Caco-2 (cell line): Measurements from ENCODE around the gene WFDC2. TPM values are rescaled to one million over a fixed set of nuclear protein-coding genes. Genes with fewer than 3 reads are reported as not detected.

Experiments
- BruUV-seq: library from RNA; stranded (reverse); fragments of 400-500 nt; replicated peaks from 2 replicates; lab custom pipeline; 2021; lab: Mats Ljungman, UMichigan
- CTCF ChIA-PET: fragments of 300-600 bp; sonication (Branson Sonifier 250); formaldehyde crosslinking; loops from one replicate; lab custom pipeline; 2022; ENCODE audit warnings: antibody characterized with exemption; lab: Charles Lee
- POLR2A ChIA-PET: fragments of 300-600 bp; sonication (Branson Sonifier 250); formaldehyde crosslinking; loops from one replicate; lab custom pipeline; 2022; ENCODE audit warnings: antibody characterized with exemption; lab: Charles Lee
- DNase-seq, 2 experiments: peaks; one replicate each; pipeline versions ENCODE4 v3.0.0 to v3.0.0-alpha.2; 2020 to 2022
- H3K27me3 ChIP-seq: replicated peaks from 2 replicates; pipeline ENCODE4 v1.6.0; 2011; ENCODE audit warnings: low read length; ENCODE audit not compliant: control insufficient read depth, insufficient read depth
- H3K36me3 ChIP-seq: 2 replicates; pipeline ENCODE4 v1.5.1; 2011; ENCODE audit warnings: low read length; ENCODE audit not compliant: control insufficient read depth, insufficient read depth
- H3K4me1 ChIP-seq: fragments of 250-450 bp; sonication (Bioruptor Pico); 2 replicates; pipeline ENCODE4 v1.5.1; 2020; ENCODE audit warnings: mild to moderate bottlenecking
- H3K4me3 ChIP-seq: 2 replicates; pipeline ENCODE4 v1.5.1; 2011; ENCODE audit warnings: low read depth, mild to moderate bottlenecking, control low read depth, low read length
- H3K9me3 ChIP-seq: fragments of 250-450 bp; sonication (Bioruptor Pico); 2 replicates; pipeline ENCODE4 v1.5.1; 2020; ENCODE audit warnings: mild to moderate bottlenecking, moderate library complexity
- H3K27ac Mint-ChIP-seq: one replicate; pipeline ENCODE4 v1.8.0; 2022; ENCODE audit warnings: mixed read lengths; ENCODE audit not compliant: unreplicated experiment
- H3K27me3 Mint-ChIP-seq: one replicate; pipeline ENCODE4 v1.8.0; 2022; ENCODE audit warnings: mixed read lengths; ENCODE audit not compliant: insufficient read depth, unreplicated experiment
- H3K36me3 Mint-ChIP-seq: one replicate; pipeline ENCODE4 v1.8.0; 2022; ENCODE audit warnings: mild to moderate bottlenecking, mixed read lengths; ENCODE audit not compliant: insufficient read depth, unreplicated experiment
- H3K4me1 Mint-ChIP-seq: one replicate; pipeline ENCODE4 v1.8.0; 2022; ENCODE audit warnings: low read depth, mixed read lengths; ENCODE audit not compliant: unreplicated experiment
- H3K4me3 Mint-ChIP-seq: one replicate; pipeline ENCODE4 v1.8.0; 2022; ENCODE audit warnings: mild to moderate bottlenecking, moderate library complexity, mixed read lengths; ENCODE audit not compliant: unreplicated experiment
- H3K9me3 Mint-ChIP-seq: one replicate; pipeline ENCODE4 v1.8.0; 2022; ENCODE audit warnings: mixed read lengths; ENCODE audit not compliant: unreplicated experiment
- CTCF ChIP-seq, 2 experiments: fragments of 200-600 bp in 1 of 2; IDR thresholded peaks; 1 replicate in 1 of 2; 2 replicates in 1 of 2; pipeline versions ENCODE4 v1.5.1 to v1.8.0; 2011 to 2022; ENCODE audit warnings: antibody characterized with exemption in 1 of 2, control low read depth in 1 of 2, inconsistent platforms in 1 of 2, low read depth in 1 of 2, low read length in 1 of 2, mild to moderate bottlenecking in 1 of 2, moderate library complexity in 1 of 2; ENCODE audit not compliant: insufficient read depth in 1 of 2, severe bottlenecking in 1 of 2, unreplicated experiment in 1 of 2
- intact Hi-C: fragments of 100-400 bp; cut with micrococcal nuclease; formaldehyde crosslinking; loops from one replicate; pipeline ENCODE4 v1.10.0; 2022; ENCODE audit not compliant: unreplicated experiment
- total RNA-seq: library from RNA; stranded (reverse); gene quantifications from 2 replicates; pipeline ENCODE4 v1.2.3, GENCODE V29; 2022

Gene WFDC2
- total RNA-seq, 1 experiment from 2014 or later: 14.3 TPM

- Mint-ChIP-seq H3K4me1 (peaks cover 12% of the 10 kb centered on the region), H3K4me3 (no peak overlapping the region), H3K9me3 (no peaks in the 10 kb centered on the region), H3K27ac (no peak overlapping the region), H3K27me3 (no peaks in the 10 kb centered on the region), H3K36me3 (no peaks in the 10 kb centered on the region)
- no peaks in the 10 kb centered on the region for H3K27me3 ChIP-seq
- H3K4me1 ChIP-seq: peaks cover 14% of the 10 kb centered on the region
- no peaks in the 10 kb centered on the region for H3K36me3 ChIP-seq
- CTCF ChIA-PET: interaction anchor here (0.5 to 2.7 kb wide), 20 partner anchors 9 to 321 kb away, joined by 3 to 33 read pairs (median 4); partner anchors contain the start of genes PIGT and SYS1
- peak; percentile 64 to 82 for TF ChIP-seq CTCF (IDR thresholded peaks at IDR 0.05; ENCODE audit: insufficient read depth in 1 of 2, low read depth in 1 of 2, low read length in 1 of 2, severe bottlenecking in 1 of 2, unreplicated experiment in 1 of 2)
- POLR2A ChIA-PET: interaction anchor here (0.5 to 0.9 kb wide), 3 partner anchors 27 to 108 kb away, joined by 3 to 9 read pairs (median 4); partner anchors contain the start of gene SYS1
- intact Hi-C loops: loop anchor here (1.0 kb wide), 1 partner anchor 9 kb away; no protein-coding TSS in a partner anchor
- BruUV-seq: no TSS peak
- DNase-seq: peak in 1 of 2 experiments; percentile 61
- no peak overlapping the region for H3K4me3 ChIP-seq
- no peaks in the 10 kb centered on the region for H3K9me3 ChIP-seq
Measured at GRCh38 chr20:45450097-45450818, 19.3 kb upstream of the WFDC2 start.

GRCh38 chr20:45452238-45452637 is 17.3 kb upstream of the WFDC2 start:
- Histone ChIP-seq H3K4me1 (0 out of 2 replicates have a peak, but pooled peaks cover 5% of the 10 kb centered on the region), H3K27me3 (no peaks in the 10 kb centered on the region), H3K4me3 (no peak overlapping the region), H3K36me3 (no peaks in the 10 kb centered on the region), H3K9me3 (no peaks in the 10 kb centered on the region)
- Mint-ChIP-seq H3K4me1 (peaks cover 5% of the 10 kb centered on the region), H3K36me3 (no peaks in the 10 kb centered on the region), H3K27ac (no peak overlapping the region), H3K27me3 (no peaks in the 10 kb centered on the region), H3K4me3 (no peak overlapping the region), H3K9me3 (no peaks in the 10 kb centered on the region)
- DNase-seq: no peak
- TF ChIP-seq CTCF (IDR thresholded peaks at IDR 0.05; ENCODE audit: insufficient read depth in 1 of 2, low read depth in 1 of 2, low read length in 1 of 2, severe bottlenecking in 1 of 2, unreplicated experiment in 1 of 2): no peak
- intact Hi-C loops: no loop called here
- no TSS peak for BruUV-seq
- ChIA-PET POLR2A (no interaction called here), CTCF (interaction anchor here (0.6 to 3.2 kb wide), 5 partner anchors 16 to 159 kb away, joined by 3 to 26 read pairs (median 4); partner anchors contain the start of gene SYS1)

- DNase-seq: no peak
- no peak for TF ChIP-seq CTCF (IDR thresholded peaks at IDR 0.05; ENCODE audit: insufficient read depth in 1 of 2, low read depth in 1 of 2, low read length in 1 of 2, severe bottlenecking in 1 of 2, unreplicated experiment in 1 of 2)
- 0 out of 2 replicates have a peak, but pooled peaks cover 5% of the 10 kb centered on the region for H3K4me1 ChIP-seq
- H3K27me3 ChIP-seq: no peaks in the 10 kb centered on the region
- no TSS peak for BruUV-seq
- H3K36me3 ChIP-seq: no peaks in the 10 kb centered on the region
- POLR2A ChIA-PET: interaction anchor here (0.6 kb wide), 1 partner anchor 50 kb away, joined by 4 read pairs; no protein-coding TSS in a partner anchor
- H3K9me3 Mint-ChIP-seq: no peaks in the 10 kb centered on the region
- H3K36me3 Mint-ChIP-seq: no peaks in the 10 kb centered on the region
- H3K27me3 Mint-ChIP-seq: no peaks in the 10 kb centered on the region
- H3K9me3 ChIP-seq: no peaks in the 10 kb centered on the region
- H3K4me3 Mint-ChIP-seq: no peak overlapping the region
- no peak overlapping the region for H3K4me3 ChIP-seq
- no peak overlapping the region for H3K27ac Mint-ChIP-seq
- peaks cover 5% of the 10 kb centered on the region for H3K4me1 Mint-ChIP-seq
- CTCF ChIA-PET: interaction anchor here (0.5 to 3.2 kb wide), 8 partner anchors 12 to 328 kb away, joined by 3 to 26 read pairs (median 4); partner anchors contain the start of gene SYS1
- intact Hi-C loops: no loop called here
Measured at GRCh38 chr20:45452772-45453691, 16.5 kb upstream of the WFDC2 start.
